ENCODE results near the gene KCNG2. TPM values are rescaled to one million over a fixed set of nuclear protein-coding genes. Genes with fewer than 3 reads are reported as not detected.
A peak's percentile ranks its signal among the peaks of the same experiment; 100 is the strongest.

The KCNG2 gene
- total and polyA plus RNA-seq, 2 of the 13 experiments (the other 11 are each of a cell fraction or from before 2014, with no cell fraction given) = not detected

DNA sequence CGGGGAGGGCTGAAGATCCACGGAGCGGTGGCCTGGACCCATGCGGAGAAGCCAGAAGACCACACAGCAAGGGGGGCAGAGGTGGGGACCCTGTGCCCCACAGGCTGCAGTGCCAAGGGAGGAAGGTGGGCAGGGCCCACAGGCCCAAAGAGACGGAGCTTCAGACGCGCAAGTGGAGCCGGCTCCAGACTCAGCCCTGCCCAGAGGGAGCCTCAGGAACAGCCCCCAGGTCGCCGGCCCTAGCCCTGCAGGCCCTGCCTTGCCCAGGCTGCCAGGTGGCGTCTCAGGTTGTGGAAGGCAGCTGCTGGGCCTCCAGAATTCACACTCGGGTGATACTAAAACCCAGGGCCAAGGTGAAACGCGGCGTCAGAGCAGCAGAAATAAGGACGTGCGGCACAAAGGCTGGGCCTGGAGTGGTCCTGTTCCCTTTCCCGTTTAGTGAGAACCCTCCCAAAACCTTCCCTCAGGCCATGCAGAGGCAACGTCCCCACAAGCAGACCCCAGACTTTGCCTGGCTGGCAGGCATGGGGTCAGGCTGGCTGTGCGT, 116.9 kb downstream of the KCNG2 start:
- ChIA-PET CTCF (ENCODE audit: low intra/inter-chr PET ratio, low total read pairs) (no interaction called here), POLR2A (no interaction called here)
- 95% methylated on average over 15 of the region's 20 CpGs for WGBS (ENCODE audit: low lambda C conversion rate)
- in situ Hi-C loops (cut with HindIII; ENCODE audit: extremely low pct_ligation_motif_present, low pct_unique_long_range_greater_than_20kb) = no loop called here
- Histone ChIP-seq H3K27ac (ENCODE audit: extremely low read length, insufficient read depth, low read length) (no peak overlapping the region), H3K36me3 (replicated peaks in 1 of 2; ENCODE audit: control insufficient read depth in 1 of 2, insufficient read depth in 2 of 2, low read length in 2 of 2) (peaks cover 14 to 45% of the 10 kb centered on the region in 2 experiments; a peak in 4 of 5 replicates), H3K9ac (ENCODE audit: insufficient read depth, low read depth, low read length) (no peak overlapping the region), H4K20me1 (ENCODE audit: insufficient read depth, low read length) (peaks cover 26% of the 10 kb centered on the region; the same call in 1 of the 2 replicates), H3K4me3 (replicated peaks in 1 of 3; ENCODE audit: insufficient read depth in 1 of 3, low read depth in 2 of 3, low read length in 3 of 3) (no peak overlapping the region), H3K27me3 (ENCODE audit: control insufficient read depth in 1 of 2, insufficient read depth in 2 of 2, low read length in 2 of 2) (no peaks in the 10 kb centered on the region), H2AFZ (ENCODE audit: low read length) (no peak overlapping the region), H3K4me1 (ENCODE audit: insufficient read depth, low read length) (no peaks in the 10 kb centered on the region), H3K79me2 (ENCODE audit: insufficient read depth, low read length) (peaks cover 4% of the 10 kb centered on the region), H3K4me2 (ENCODE audit: low read depth, low read length) (no peak overlapping the region), H3K9me3 (ENCODE audit: low read length) (no peaks in the 10 kb centered on the region)
- FAIRE-seq (no peak), ATAC-seq (no peak), DNase-seq (ENCODE audit: low spot score) (no peak)
- intact Hi-C loops (cut with micrococcal nuclease; ENCODE audit: unreplicated experiment) = no loop called here
- no TSS peak for BruUV-seq (replicated peaks)
- TF ChIP-seq ERF (CRISPR knock-in tag; IDR thresholded peaks at IDR 0.05) (no peak), AGO2 (optimal IDR thresholded peaks at IDR 0.05; ENCODE audit: low read depth, low read length) (peak; percentile 52)

GRCh38 chr18:79915161-79916127, 117.7 kb downstream of the KCNG2 start:
- Histone ChIP-seq H4K20me1 (ENCODE audit: insufficient read depth, low read length) (peaks cover 28% of the 10 kb centered on the region; the same call in 1 of the 2 replicates), H3K9me3 (ENCODE audit: low read length) (no peaks in the 10 kb centered on the region), H3K36me3 (replicated peaks in 1 of 2; ENCODE audit: control insufficient read depth in 1 of 2, insufficient read depth in 2 of 2, low read length in 2 of 2) (peaks cover 14 to 45% of the 10 kb centered on the region in 2 experiments; a peak in 4 of 5 replicates), H3K27ac (ENCODE audit: extremely low read length, insufficient read depth, low read length) (no peak overlapping the region), H3K79me2 (ENCODE audit: insufficient read depth, low read length) (peaks cover 4% of the 10 kb centered on the region), H2AFZ (ENCODE audit: low read length) (no peak overlapping the region), H3K4me3 (replicated peaks in 1 of 3; ENCODE audit: insufficient read depth in 1 of 3, low read depth in 2 of 3, low read length in 3 of 3) (no peak overlapping the region), H3K4me2 (ENCODE audit: low read depth, low read length) (no peak overlapping the region), H3K4me1 (ENCODE audit: insufficient read depth, low read length) (no peaks in the 10 kb centered on the region), H3K9ac (ENCODE audit: insufficient read depth, low read depth, low read length) (no peak overlapping the region), H3K27me3 (ENCODE audit: control insufficient read depth in 1 of 2, insufficient read depth in 2 of 2, low read length in 2 of 2) (no peaks in the 10 kb centered on the region)
- BruUV-seq (replicated peaks) = no TSS peak
- no peak for ATAC-seq
- DNase-seq (ENCODE audit: low spot score) = no peak
- 0 out of 2 replicates have a peak, but pooled peaks have one; percentile 34 for TF ChIP-seq HNRNPL (IDR thresholded peaks at IDR 0.05; ENCODE audit: low read depth, low read length)
- peak; percentile 21 for TF ChIP-seq AGO2 (optimal IDR thresholded peaks at IDR 0.05; ENCODE audit: low read depth, low read length)
- TF ChIP-seq, protein P1, sequence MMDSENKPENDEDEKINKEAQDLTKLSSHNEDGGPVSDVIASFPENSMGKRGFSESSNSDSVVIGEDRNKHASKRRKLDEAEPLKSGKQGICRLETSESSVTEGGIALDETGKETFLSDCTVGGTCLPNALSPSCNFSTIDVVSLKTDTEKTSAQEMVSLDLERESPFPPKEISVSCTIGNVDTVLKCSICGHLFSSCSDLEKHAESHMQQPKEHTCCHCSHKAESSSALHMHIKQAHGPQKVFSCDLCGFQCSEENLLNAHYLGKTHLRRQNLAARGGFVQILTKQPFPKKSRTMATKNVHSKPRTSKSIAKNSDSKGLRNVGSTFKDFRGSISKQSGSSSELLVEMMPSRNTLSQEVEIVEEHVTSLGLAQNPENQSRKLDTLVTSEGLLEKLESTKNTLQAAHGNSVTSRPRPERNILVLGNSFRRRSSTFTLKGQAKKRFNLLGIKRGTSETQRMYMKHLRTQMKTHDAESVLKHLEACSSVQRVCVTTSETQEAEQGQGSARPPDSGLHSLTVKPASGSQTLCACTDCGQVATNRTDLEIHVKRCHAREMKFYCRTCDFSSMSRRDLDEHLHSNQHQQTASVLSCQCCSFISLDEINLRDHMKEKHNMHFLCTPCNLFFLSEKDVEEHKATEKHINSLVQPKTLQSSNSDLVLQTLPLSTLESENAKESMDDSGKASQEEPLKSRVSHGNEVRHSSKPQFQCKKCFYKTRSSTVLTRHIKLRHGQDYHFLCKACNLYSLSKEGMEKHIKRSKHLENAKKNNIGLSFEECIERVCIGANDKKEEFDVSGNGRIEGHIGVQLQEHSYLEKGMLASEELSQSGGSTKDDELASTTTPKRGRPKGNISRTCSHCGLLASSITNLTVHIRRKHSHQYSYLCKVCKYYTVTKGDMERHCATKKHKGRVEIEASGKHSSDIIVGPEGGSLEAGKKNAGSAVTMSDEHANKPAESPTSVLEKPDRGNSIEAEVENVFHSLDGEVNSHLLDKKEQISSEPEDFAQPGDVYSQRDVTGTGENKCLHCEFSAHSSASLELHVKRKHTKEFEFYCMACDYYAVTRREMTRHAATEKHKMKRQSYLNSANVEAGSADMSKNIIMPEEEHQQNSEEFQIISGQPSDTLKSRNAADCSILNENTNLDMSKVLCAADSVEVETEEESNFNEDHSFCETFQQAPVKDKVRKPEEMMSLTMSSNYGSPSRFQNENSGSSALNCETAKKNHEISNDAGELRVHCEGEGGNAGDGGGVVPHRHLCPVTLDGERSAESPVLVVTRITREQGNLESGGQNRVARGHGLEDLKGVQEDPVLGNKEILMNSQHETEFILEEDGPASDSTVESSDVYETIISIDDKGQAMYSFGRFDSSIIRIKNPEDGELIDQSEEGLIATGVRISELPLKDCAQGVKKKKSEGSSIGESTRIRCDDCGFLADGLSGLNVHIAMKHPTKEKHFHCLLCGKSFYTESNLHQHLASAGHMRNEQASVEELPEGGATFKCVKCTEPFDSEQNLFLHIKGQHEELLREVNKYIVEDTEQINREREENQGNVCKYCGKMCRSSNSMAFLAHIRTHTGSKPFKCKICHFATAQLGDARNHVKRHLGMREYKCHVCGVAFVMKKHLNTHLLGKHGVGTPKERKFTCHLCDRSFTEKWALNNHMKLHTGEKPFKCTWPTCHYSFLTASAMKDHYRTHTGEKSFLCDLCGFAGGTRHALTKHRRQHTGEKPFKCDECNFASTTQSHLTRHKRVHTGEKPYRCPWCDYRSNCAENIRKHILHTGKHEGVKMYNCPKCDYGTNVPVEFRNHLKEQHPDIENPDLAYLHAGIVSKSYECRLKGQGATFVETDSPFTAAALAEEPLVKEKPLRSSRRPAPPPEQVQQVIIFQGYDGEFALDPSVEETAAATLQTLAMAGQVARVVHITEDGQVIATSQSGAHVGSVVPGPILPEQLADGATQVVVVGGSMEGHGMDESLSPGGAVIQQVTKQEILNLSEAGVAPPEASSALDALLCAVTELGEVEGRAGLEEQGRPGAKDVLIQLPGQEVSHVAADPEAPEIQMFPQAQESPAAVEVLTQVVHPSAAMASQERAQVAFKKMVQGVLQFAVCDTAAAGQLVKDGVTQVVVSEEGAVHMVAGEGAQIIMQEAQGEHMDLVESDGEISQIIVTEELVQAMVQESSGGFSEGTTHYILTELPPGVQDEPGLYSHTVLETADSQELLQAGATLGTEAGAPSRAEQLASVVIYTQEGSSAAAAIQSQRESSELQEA (CRISPR knock-in tag; IDR thresholded peaks at IDR 0.05; ENCODE audit: not compliant biosample characterization) = no peak
- intact Hi-C loops (cut with micrococcal nuclease; ENCODE audit: unreplicated experiment) (no loop called here), in situ Hi-C loops (cut with HindIII; ENCODE audit: extremely low pct_ligation_motif_present, low pct_unique_long_range_greater_than_20kb) (no loop called here)
- 93% methylated on average over 40 of the region's 50 CpGs for WGBS (ENCODE audit: low lambda C conversion rate)
- ChIA-PET CTCF (ENCODE audit: low intra/inter-chr PET ratio, low total read pairs) (no interaction called here), POLR2A (no interaction called here)
- no peak for FAIRE-seq

Measured in HepG2 (cell line).